MG63 (cell line): ENCODE data around the gene ATN1. TPM values are rescaled to one million over a fixed set of nuclear protein-coding genes. Genes with fewer than 3 reads are reported as not detected.
A peak's percentile ranks its signal among the peaks of the same experiment; 100 is the strongest.

Experiments used
- DNase-seq: peaks from one replicate; pipeline ENCODE4 v3.0.0-alpha.2; 2020
- H3K27me3 ChIP-seq: fragments of 250-450 bp; sonication (Bioruptor Pico); 2 replicates; pipeline ENCODE4 v1.5.1; 2020; ENCODE audit warnings: mild to moderate bottlenecking, moderate library complexity
- H3K36me3 ChIP-seq: fragments of 250-450 bp; sonication (Bioruptor Pico); 2 replicates; pipeline ENCODE4 v1.5.1; 2020; ENCODE audit warnings: mild to moderate bottlenecking, moderate library complexity
- H3K4me3 ChIP-seq: fragments of 250-450 bp; sonication (Bioruptor Pico); 2 replicates; pipeline ENCODE4 v1.5.1; 2020; ENCODE audit warnings: mild to moderate bottlenecking, moderate library complexity
- H3K9me3 ChIP-seq: fragments of 250-450 bp; sonication (Bioruptor Pico); 2 replicates; pipeline ENCODE4 v1.5.1; 2020; ENCODE audit warnings: mild to moderate bottlenecking, moderate library complexity
- total RNA-seq: library from RNA; depleted of rRNA; stranded (reverse); fragments of >200 nt; shearing (Covaris generic); gene quantifications from 2 replicates; pipeline ENCODE4 v1.2.3, GENCODE V29; 2014; ENCODE audit warnings: low replicate concordance

Gene ATN1
- total RNA-seq, 1 experiment from 2014 or later: 2.8 TPM

DNA sequence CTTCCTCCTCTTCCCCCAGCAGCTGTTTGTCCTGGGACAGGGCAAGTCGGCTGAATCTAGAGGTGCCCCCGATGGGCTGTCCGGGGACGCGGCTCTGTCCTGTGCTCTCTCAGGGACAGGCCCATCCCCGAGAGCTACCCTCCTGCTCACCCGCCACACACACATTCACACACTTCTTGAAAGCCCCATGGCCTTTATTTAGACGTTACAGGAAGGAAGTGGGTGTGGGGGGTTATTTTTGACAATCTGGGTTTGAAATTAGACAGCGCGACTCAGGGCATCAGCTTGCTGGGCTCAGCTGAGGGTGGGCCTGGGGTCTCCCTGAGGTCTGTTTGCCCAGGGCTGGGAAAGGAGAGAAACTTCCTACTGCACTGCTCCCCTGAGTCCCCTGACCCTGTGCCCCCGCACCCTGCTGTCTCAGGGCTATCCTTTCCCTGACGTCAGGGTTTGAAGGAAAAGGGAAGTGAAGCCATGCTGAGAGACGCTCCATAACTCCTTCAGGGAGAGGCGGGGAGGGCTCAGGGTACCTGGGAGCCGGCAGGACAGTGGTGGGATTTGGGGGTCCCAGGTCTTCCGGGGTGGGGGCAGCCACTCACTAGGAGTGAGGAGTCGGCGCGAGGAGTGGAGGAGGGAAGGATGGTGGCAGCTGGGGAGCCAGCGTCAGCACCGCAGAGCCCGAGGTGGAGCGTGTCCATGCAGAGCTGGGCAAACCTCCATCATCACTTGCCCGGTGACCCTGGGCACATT, 31.5 kb downstream of the ATN1 start:
- DNase-seq: no peak
- H3K36me3 ChIP-seq: no peaks in the 10 kb centered on the region
- no peaks in the 10 kb centered on the region for H3K9me3 ChIP-seq
- no peaks in the 10 kb centered on the region for H3K27me3 ChIP-seq
- no peak overlapping the region for H3K4me3 ChIP-seq

DNA sequence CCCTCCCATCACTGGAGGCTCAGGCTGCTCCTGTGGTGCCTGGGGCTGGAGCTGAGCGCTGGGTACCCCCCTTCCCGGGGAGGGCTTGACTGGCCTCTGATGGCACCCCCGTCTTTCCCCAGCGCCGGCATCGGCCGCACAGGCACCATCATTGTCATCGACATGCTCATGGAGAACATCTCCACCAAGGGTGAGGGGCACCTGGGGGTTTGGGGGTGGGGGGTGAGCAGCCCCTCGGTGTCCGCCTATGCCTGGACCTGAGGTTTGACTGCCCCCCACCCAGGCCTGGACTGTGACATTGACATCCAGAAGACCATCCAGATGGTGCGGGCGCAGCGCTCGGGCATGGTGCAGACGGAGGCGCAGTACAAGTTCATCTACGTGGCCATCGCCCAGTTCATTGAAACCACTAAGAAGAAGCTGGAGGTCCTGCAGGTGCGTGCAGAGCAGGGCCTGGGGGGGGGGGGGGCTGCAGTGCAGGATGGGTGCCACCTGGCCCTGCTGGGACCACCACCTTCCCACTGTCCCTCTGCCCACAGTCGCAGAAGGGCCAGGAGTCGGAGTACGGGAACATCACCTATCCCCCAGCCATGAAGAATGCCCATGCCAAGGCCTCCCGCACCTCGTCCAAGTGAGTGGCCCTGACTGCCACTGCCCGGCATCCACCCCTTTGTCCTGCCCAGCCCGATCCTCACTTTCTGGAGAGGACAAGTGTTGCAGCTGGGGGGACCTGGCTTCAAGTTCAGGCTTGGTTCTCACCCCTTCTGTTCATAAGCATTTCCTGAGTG, 32.2 kb downstream of the ATN1 start:
- Histone ChIP-seq H3K4me3 (no peak overlapping the region), H3K27me3 (no peaks in the 10 kb centered on the region), H3K9me3 (no peaks in the 10 kb centered on the region), H3K36me3 (peaks cover 6% of the 10 kb centered on the region)
- DNase-seq: no peak

DNA sequence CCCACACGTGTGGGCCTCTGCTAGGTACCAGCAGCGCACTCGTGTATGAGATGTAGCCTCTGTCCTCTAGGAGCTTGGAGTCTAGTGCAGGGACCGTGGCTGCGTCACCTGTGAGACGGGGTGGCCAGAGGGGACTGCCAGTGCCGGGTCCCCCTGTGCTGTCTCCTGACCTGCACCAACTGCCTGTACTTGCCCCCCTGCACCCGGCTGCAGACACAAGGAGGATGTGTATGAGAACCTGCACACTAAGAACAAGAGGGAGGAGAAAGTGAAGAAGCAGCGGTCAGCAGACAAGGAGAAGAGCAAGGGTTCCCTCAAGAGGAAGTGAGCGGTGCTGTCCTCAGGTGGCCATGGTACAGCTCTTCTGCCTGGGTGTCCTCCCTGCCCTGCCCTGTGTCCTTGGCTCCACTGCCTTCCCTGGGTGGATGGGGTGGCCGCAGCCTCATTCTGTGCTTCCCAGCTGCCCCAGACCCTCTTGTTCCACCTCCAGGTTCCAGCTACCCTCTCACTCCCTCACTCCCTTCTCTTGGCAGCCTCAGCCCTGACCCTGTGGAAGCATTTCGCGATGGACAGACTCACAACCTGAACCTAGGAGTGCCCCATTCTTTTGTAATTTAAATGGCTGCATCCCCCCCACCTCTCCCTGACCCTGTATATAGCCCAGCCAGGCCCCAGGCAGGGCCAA, 33.0 kb downstream of the ATN1 start:
- DNase-seq: no peak
- Histone ChIP-seq H3K27me3 (no peaks in the 10 kb centered on the region), H3K4me3 (no peak overlapping the region), H3K9me3 (no peaks in the 10 kb centered on the region), H3K36me3 (peaks cover 13% of the 10 kb centered on the region)

DNA sequence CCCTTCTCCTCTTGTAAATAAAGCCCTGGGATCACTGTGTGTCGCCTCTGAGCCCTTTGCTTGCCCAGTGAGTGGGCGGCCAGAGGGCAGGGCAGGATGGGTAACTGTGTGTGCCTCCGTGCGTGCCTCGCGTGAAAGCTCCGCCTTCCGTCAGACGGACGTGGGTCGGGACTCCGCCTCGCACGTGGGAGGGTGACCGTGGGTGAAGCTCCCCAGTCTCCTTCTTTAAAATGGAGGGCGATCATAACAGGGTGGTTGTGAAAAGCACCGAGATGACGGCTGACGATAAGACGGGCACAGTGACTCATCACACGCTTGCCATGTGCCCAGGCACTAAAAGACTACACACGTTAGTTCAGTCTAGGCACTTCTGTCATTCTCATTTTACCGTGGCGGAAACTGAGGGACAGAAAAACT, 33.5 kb downstream of the ATN1 start:
- H3K4me3 ChIP-seq: no peak overlapping the region
- peaks cover 19% of the 10 kb centered on the region for H3K36me3 ChIP-seq
- no peaks in the 10 kb centered on the region for H3K9me3 ChIP-seq
- no peak for DNase-seq
- H3K27me3 ChIP-seq: no peaks in the 10 kb centered on the region

DNA sequence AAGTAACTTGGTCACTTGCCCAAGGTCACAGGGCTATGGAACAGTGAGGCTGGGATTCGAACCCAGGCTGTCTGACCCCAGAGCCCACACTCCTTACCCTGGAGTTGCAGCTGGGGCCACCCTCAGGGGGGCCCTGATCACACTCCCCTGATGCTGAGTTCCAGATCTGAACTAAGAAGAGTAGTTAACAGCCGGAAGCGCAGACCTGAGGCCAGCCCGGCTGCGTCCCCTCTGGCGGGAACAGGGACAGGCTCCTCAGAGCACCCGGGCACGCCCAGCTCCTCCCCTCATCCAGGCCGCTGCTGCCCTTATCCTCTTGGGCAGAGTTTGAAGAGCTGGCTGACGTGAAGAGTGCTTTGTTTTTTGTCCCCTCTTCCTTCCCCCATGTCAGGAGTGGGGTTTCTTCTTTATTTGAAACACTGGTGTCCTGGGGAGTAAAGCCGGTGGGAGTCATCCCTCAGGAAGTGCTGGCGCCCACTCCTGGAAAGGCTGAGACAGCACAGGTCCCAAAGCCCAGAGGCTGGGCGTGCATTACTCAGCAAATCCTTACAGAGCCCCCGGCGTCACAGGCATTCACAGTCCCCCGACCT, 34.0 kb downstream of the ATN1 start:
- Histone ChIP-seq H3K27me3 (no peaks in the 10 kb centered on the region), H3K4me3 (no peak overlapping the region), H3K36me3 (peaks cover 24% of the 10 kb centered on the region), H3K9me3 (no peaks in the 10 kb centered on the region)
- peak; percentile 76 for DNase-seq

DNA sequence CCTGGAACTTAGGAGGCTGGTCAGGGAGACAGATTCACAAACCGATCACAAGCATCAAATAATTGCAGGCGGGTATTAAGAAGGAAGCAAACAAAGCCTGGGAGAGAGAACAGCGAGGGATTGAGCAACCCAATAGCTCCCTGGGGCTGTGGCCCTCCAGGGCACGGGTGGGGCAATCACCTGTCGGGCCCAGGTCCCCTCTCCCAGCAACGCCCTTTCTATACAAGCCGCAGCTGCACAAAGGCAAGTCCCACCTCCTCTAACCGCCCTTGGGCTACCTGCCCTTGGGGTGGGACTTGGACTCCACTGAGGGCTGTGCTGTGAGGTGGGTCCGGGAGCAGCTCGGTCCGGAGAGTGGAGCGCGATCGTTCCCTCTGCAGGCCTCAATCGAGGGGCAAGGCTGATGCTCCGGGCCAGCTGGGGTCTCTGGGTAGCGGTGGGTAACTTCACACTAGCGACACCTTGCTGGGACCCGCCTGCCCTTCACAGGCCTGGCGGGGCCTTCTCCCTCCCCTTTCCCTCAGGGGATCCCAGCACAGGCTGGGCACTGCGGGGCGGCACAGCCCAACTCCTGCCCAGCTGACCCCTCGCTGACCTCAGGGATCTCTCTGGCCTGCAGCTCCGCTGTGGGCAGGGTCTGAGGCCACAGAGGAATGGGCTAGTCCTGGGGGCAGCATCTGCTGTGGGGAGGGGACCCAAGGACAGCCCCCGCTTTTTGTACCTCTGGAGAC, 34.7 kb downstream of the ATN1 start:
- Histone ChIP-seq H3K4me3 (no peak overlapping the region), H3K9me3 (no peaks in the 10 kb centered on the region), H3K36me3 (peaks cover 30% of the 10 kb centered on the region), H3K27me3 (no peaks in the 10 kb centered on the region)
- DNase-seq: no peak

DNA sequence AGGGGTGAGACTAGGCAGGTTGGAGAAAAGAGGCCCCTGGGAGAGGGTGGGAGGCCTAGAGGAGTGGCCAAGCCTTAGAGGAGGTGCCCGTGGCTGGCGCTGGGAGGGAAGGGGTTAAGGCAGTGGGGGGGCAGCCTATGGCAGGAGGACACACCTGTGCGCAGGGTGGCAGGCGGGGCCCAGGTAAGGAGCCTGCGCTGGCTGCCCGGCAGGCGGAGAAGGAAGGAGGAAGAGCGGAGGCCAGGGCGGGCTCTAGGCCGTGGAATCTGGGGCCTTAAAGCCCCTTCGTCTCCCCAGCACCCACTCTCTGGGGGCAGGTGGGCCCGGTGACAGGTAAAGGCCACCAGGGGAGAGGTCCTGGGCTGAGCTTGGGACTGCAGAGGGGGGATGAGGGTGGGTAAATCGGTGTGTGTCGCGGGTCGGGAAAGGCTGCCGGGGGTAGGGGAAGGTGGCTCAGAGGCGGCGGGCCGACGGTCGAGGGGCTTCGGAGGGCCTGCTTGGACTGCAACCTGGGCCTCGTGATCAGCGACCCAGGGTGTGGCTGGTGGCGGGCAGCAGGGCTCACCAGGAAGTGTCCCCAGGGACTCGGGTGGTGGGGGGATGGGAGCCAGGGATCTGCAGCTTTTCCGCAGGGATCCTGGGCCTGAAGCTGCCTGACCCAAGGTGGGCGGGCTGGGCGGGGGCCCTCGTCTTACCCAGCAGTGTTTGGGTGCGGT, 35.4 kb downstream of the ATN1 start:
- no peak overlapping the region for H3K4me3 ChIP-seq
- peaks cover 38% of the 10 kb centered on the region for H3K36me3 ChIP-seq
- H3K9me3 ChIP-seq: no peaks in the 10 kb centered on the region
- DNase-seq: no peak
- no peaks in the 10 kb centered on the region for H3K27me3 ChIP-seq

DNA sequence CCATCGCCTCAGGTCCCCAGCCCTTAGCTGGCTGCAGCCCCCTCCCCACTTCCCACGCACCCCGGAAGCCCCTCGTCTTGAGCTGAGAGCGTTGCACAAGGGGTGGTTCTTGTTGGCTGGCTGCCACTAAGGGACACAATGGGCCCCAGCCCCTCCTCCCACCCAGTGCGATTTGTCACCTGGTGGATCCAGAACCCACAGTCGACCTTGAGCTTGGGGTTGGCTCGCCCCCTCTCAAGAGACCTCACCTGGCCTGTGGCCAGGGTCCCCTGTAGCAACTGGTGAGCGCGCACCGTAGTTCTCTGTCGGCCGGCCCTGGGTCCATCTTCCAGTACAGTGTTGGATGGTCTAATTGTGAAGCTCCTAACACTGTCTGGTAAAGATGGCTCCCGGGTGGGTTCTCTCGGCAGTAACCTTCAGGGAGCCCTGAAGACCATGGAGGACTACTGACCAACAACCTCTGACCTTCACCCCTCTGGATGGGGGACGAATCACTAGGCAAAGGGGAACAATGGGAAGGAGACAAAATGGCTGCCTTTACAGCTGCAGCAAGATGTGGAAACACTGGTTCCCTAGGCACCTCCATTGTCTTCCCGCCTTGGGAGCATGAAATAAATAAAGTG, 36.1 kb downstream of the ATN1 start:
- Histone ChIP-seq H3K4me3 (no peak overlapping the region), H3K9me3 (no peaks in the 10 kb centered on the region), H3K36me3 (peaks cover 45% of the 10 kb centered on the region), H3K27me3 (no peaks in the 10 kb centered on the region)
- DNase-seq: no peak

DNA sequence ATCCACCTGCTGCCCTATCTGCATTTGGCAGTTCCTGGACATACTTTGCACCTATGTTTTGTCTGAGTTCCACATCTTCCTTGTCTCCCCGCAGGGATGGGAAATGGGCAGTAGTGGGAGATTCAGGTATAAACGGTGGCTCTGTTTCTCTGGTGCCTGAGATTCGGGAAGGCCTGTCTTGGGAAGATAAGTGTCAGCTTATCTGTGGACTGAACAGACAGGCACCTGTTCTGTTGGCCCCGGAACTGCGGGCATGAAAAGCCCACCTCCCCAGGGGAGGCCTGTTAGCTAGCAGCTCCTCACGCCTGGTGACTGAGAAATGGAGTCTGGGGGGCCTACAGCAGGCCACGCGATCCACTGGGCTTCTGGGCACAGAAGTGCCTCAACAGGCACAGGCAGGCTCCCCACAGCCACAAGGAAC, 36.9 kb downstream of the ATN1 start:
- H3K4me3 ChIP-seq: no peak overlapping the region
- H3K36me3 ChIP-seq: peaks cover 52% of the 10 kb centered on the region
- H3K27me3 ChIP-seq: no peaks in the 10 kb centered on the region
- H3K9me3 ChIP-seq: no peaks in the 10 kb centered on the region
- no peak for DNase-seq

DNA sequence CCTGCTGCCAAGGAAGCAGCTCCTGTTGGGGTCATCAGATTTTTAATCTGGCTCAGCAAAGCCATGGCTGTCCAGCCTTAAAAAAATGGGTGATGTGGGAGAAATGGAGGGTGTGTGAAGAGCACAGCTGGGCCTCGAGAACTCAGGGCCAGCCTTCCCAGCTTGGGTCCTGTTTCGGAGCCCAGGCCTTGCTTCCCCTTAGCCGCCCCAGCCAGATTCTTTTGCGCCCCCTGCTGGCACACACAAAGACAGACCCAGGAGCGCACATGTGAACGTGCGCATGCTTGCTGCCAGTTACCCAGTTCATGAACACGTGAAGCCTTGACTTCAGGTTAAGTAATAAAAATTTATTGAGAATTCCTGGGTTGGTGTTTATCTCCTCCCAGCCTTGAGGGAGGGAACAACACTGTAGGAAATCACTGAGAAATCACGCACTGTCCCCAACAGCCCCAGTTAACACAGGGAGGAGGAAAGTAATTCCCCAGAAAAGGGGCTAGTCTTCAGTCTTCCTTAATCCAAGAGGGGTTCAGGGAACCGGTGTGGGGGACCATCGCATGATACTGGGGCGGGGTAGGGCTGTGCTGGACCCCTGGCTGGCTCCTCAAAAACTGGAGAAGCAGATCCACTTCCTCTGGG, 37.4 kb downstream of the ATN1 start:
- no peak overlapping the region for H3K4me3 ChIP-seq
- peak; percentile 61 for DNase-seq
- no peaks in the 10 kb centered on the region for H3K9me3 ChIP-seq
- H3K36me3 ChIP-seq: peaks cover 56% of the 10 kb centered on the region
- no peaks in the 10 kb centered on the region for H3K27me3 ChIP-seq

DNA sequence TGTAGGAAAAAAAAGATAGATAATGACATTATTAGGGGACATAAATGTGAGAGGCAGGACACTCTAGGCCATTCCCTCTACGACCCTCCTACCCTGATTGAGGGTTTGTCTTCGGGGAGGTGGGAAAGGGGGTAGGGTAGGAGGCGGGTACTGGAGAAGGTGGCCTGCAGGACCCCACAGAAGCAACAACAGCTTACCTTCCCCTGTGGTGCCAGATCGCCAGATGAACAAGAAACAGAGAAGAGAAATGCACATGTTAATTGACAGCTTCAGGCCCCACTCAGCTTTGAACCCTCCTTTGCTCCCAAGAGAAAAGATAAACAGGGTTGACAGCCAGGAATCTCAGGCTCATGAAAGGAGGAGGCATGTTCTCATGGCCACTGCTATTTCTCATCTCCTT, 38.0 kb downstream of the ATN1 start:
- H3K27me3 ChIP-seq: no peaks in the 10 kb centered on the region
- peaks cover 58% of the 10 kb centered on the region for H3K36me3 ChIP-seq
- no peaks in the 10 kb centered on the region for H3K9me3 ChIP-seq
- DNase-seq: no peak
- no peak overlapping the region for H3K4me3 ChIP-seq

DNA sequence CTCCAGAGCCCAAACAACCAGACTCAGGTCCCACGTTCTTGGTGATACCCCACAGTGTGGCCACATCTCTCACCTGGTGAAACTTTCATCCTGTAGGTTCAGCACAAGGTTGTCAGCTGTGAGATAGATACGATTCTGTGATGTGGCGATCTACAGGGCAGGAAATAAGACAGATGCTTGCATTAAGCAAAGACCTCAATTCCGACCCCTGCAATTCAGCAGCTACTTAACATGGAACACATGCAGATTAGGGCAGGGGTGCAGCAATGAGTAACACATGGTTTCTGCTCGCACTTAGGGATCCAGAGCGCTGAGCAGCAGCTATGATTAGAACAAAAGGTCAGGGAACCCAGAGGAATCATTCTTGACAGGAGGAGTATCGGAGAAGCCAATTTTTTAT, 38.6 kb downstream of the ATN1 start:
- DNase-seq: no peak
- peaks cover 58% of the 10 kb centered on the region for H3K36me3 ChIP-seq
- H3K9me3 ChIP-seq: no peaks in the 10 kb centered on the region
- H3K4me3 ChIP-seq: no peak overlapping the region
- H3K27me3 ChIP-seq: no peaks in the 10 kb centered on the region

DNA sequence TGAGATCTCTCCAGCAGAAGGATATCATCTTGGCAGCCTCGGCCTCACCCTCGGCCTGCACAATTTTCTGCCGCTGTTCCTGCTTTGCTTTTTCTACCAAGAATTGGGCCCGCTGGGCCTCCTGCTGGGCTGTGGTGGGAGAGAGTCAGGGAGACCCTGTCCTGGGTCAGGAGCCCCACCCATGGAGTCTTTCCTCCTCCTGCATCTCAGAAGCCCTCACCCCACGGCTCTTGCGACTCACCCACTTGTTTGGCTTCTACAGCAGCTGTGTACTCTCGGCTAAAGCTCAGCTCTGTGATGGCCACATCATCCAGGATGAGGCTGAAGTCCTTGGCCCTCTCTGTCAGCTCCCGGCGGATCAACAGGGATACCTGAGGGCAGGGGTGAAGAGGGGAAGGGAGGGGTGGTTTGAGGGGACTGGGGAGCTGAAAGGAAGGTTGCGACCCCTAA, 39.9 kb downstream of the ATN1 start:
- H3K9me3 ChIP-seq: no peaks in the 10 kb centered on the region
- no peaks in the 10 kb centered on the region for H3K27me3 ChIP-seq
- H3K36me3 ChIP-seq: peaks cover 68% of the 10 kb centered on the region
- DNase-seq: no peak
- no peak overlapping the region for H3K4me3 ChIP-seq

DNA sequence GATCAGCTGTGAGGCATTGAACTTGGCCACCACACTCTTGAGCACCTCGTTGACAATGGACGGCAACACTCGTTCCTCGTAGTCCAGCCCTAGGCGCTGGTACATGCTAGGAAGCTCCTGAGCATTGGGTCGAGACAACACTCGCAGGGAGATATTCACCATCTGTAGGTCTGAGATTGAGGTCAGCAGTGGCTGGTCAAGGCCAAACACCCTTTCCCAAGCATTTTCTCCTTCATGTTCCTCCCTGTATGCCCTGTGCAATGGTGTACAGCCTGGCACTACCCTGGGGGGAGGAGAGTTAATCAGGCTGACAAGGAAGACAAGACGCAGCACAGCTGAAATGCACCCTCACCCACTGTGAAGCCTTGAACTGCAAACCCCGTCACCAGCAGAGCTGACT, 40.7 kb downstream of the ATN1 start:
- Histone ChIP-seq H3K36me3 (peaks cover 73% of the 10 kb centered on the region), H3K4me3 (no peak overlapping the region), H3K9me3 (no peaks in the 10 kb centered on the region), H3K27me3 (no peaks in the 10 kb centered on the region)
- DNase-seq: no peak

DNA sequence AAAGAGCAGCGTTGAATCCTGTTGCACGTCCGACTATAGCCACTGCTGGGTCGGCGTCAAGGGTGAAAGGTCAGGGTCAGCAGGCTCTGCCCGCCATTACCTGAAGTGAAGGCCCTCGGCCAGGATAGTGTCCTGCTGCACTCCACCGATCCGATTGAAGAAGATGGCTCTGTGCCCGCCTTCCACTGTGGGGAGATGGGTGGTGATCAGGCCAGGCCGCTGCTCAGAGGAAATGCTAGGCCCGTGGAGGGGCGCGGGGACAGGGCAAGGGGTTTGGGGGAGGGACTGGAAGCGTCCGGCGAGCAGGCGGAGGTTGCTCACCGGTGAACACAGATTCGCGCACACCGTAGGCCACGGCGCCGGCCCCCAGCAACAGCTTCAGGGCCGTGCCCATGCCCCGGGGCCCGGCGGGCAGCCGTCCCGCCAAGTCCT, 42.4 kb downstream of the ATN1 start:
- peak overlapping the region; percentile 99 for H3K4me3 ChIP-seq
- H3K36me3 ChIP-seq: peaks cover 83% of the 10 kb centered on the region
- H3K9me3 ChIP-seq: no peaks in the 10 kb centered on the region
- peak; percentile 34 for DNase-seq
- H3K27me3 ChIP-seq: no peaks in the 10 kb centered on the region
